Measurements from ENCODE around the gene CEP20.
"Not testable (repeated sequence)": the region's sequence is repeated elsewhere in the genome, so short reads cannot be mapped to it uniquely, and the experiment has no call there.

The CEP20 gene, protein sequence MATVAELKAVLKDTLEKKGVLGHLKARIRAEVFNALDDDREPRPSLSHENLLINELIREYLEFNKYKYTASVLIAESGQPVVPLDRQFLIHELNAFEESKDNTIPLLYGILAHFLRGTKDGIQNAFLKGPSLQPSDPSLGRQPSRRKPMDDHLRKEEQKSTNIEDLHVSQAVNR

GRCh38 chr16:15888072-15888976 is at the start of gene CEP20:
Gene CEP20, minus strand, starts transcription at chr16:15888603. Its CDS starts 18 bp downstream, at chr16:15888585.
- DNase-seq = peak; percentile 98

GRCh38 chr16:15936809-15937208 is 48.4 kb upstream of the CEP20 start:
- not testable (repeated sequence) for DNase-seq

- no peak for DNase-seq
Measured at GRCh38 chr16:15934991-15935390, 46.6 kb upstream of the CEP20 start.

GRCh38 chr16:15933781-15934180 is 45.4 kb upstream of the CEP20 start:
- no peak for DNase-seq

DNA sequence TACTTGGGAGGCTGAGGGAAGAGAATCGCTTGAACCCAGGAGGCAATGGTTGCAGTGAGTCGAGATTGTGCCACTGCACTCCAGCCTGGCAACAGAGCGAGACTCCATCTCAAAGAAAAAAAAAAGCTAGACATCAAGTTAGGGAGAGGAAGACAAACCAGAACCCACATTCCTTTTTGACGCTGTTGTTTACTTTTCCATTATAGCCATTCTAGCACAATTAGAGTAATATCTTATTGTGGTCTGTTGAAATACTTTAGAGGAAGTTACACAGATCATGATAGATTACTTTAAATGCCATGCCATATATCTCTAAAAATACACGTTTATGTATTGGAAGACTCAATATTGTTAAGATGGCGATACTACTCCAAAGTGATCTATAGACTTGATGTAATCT is 44.5 kb upstream of the CEP20 start:
- no peak for DNase-seq

DNA sequence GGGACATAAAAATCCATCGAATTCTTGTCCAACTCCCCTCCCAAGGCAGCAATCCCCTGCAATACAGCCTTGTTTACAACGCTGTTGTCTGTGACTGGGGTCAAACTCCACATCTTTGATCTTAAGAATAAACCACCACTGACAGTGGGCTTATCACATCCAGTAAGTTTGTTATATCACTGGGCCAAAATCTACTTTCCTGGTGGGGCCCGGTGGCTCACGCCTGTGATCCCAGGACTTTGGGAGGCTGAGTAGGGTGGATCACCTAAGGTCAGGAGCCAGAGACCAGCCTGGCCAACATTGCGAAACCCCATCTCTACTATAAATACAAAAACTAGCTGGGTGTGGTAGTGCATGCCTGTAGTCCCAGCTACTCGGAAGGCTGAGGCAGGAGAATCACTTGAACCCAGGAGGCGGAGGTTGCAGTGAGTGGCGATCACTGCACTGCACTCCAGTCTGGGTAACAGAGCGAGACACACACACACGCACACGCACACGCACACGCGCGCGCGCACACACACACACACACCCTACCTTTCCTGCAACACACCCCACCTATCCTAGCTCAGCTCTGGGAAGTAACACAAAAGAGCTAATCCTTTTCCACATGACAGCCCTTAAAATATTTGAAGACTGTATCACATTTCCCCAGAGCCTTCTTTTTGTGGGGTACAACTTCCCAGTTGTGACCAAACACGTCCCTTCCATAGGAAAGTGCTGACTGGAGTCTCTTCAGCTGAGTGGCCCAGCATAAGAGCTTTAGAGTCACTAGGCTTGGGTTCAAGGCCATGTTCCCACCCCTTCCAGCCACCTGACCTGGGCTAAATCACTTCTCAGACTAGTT is 40.1 kb upstream of the CEP20 start:
- DNase-seq = no peak

DNA sequence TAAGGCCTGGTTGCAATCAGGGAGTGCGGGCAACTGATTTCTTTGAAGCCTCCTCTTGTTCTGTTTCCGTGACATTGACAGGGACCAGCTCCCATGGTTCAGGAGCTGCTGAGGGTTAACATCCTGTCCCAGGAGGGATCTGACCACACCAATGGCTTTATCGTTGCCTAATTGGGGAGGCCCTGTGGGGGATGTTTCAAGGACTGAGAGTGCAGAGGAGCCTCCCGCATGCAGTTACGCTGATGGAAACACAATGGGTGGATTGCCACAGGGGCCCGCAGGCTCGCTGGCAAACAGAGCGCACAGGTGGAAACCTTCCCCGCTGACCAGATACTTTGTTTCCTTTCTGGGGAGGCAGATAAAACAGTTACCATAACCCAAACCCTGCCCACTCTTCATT is 37.2 kb upstream of the CEP20 start:
- DNase-seq = no peak

DNA sequence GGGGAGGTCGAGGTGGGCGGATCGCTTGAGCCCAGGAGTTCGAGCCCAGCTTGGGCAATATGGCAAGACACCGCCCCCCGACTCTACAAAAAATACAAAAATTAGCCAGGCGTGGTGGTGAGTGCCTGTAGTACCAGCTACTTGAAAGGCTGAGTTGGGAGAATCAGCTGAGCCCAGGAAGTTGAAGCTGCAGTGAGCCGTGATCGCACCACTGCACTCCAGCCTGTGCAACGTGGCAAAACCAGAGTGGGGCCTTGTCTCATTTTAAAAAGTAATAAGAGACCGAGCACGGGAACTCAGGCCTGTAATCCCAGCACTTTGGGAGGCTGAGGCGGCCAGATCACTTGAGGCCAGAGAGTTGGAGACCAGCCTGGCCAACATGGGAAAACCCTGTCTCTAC is 36.6 kb upstream of the CEP20 start:
- no peak for DNase-seq

DNA sequence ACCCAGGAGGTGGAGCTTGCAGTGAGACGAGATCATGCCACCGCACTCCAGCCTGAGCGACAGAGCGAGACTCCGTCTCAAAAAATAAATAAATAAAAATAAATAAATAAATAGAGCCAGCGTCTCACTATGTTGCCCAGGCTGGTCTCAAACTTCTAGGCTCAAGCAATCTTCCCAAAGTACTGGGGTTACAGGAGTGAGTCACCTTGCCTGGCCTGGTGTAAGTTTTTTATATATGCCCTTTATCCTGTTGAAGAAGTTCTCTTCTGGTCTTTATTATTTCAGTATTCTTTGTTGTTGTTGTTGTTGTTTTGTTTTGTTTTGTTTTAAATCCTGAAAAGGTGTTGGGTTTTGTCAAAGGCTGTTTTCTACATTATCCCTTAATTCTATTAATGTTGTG is 30.9 kb upstream of the CEP20 start:
- DNase-seq = no peak

GRCh38 chr16:15918314-15918713 is 29.9 kb upstream of the CEP20 start:
- DNase-seq = not testable (repeated sequence)

- DNase-seq = no peak
Measured at GRCh38 chr16:15916323-15916722, 27.9 kb upstream of the CEP20 start.

DNA sequence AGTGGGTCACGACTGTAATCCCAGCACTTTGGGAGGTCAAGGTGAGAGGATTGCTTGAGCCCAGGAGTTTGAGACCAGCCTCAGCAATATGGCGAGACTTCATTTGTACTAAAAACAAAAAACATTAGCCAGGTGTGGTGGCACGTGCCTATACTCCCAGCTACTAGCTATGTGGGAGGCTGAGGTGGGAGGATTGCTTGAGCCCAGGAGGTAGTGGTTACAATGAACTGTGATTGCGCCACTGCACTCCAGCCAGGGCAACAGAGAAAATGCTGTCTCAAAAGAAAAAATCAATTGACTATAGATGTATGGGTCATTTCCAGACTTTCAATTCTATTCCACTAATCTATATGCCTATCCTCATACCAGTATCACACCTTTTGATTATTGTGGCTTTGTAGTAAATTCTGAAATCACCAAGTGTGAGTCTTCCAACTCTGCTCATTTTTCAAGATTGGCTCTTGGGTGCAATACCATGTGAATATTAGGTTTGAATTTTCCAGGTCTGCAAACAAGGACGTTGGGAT is 27.2 kb upstream of the CEP20 start:
- no peak for DNase-seq

- DNase-seq = no peak
Measured at GRCh38 chr16:15913046-15913698, 24.8 kb upstream of the CEP20 start.

DNA sequence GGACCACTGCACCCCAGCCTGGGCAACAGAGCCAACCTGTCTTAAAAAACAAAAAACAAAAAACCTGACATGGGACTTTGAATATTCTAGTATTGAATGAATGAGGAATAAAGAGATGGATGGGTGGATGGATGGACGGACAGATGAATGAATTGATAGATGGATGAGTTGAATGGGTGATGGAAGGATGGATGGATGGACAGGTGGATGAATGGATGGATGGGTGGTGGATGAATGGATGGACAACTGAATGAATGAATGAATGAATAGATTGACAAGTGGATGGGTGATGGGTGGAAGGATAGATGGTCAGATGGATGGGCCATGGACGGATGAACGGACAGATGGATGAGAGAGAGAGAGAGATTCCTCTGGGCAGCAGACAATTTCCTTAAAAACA is 22.8 kb upstream of the CEP20 start:
- DNase-seq = no peak

DNA sequence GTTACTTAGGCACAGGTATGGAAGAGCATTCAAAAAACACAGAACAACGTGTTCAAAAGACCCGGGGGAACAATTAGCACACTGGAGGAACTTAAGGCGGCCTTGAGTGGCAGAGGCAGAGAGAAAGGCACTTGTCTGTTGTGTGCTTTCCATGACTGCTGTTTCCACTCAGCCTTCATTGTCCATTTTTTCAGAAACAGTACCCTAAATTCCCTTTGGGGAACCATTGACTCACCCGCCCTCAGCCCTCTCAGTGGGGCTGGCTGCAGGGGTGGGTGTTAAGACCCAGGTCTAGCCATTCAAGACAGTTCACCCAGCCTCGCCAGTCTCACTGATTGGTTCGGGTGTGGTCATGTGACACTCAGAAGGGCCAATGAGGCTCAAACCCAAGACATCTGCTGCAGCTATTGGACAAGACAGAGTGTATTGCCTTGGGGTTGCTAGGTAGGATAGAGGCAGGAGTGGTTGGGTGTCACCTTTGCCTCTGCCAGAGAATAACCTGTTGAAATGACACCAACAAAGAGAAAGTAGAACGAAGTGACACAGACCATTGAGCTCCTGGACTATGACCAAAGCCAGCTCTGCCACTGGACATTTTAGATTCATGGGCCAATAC is 19.6 kb upstream of the CEP20 start:
- DNase-seq = no peak

DNA sequence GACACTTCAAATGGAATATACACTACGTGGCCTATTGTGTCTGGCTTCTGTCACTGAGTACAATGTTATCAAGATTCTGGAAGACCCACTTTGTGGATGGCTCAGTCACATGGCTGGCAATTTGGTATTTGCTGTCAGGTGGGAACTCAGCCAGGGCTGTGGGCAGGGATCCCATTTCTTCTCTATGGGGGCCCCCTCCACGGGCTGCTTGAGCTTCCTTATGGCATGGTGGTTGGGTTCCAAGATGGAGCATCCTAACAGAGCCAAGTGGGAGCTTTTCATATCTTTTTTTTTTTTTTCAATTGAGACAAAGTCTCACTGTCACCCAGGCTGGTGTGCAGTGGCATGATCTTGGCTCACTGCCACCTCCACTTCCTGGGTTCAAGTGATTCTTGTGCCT is 18.0 kb upstream of the CEP20 start:
- DNase-seq = no peak

GRCh38 chr16:15903960-15904359 is 15.6 kb upstream of the CEP20 start:
- no peak for DNase-seq

DNA sequence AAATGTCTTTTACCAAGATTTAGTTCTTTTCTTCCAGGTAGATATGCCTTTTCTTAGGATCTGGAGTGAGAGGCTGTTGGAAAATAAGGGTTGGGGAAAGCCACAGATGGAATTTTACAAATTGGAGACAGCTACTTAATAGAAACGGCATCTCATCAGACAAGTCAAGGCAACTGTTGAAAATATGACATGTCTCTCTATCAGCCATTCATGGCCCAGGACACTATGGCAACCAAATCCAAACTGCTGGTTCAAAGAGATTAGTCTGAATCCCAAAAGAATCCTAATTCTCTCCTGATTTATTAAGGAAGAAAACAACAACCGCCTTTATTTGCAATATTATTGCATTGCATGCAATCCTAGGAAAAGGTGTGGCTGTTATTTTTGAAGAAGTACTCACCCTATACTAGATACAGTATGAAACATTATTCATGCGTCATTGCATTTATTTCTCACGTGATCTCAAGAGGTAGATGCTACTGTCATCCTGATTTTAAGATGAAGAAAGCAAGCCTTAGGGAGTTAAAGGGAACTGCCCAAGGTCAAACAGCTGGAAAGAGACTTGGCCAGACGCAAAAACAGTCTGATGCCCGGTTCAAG is 12.6 kb upstream of the CEP20 start:
- no peak for DNase-seq

- DNase-seq = no peak
Measured at GRCh38 chr16:15900357-15900756, 12.0 kb upstream of the CEP20 start.

DNA sequence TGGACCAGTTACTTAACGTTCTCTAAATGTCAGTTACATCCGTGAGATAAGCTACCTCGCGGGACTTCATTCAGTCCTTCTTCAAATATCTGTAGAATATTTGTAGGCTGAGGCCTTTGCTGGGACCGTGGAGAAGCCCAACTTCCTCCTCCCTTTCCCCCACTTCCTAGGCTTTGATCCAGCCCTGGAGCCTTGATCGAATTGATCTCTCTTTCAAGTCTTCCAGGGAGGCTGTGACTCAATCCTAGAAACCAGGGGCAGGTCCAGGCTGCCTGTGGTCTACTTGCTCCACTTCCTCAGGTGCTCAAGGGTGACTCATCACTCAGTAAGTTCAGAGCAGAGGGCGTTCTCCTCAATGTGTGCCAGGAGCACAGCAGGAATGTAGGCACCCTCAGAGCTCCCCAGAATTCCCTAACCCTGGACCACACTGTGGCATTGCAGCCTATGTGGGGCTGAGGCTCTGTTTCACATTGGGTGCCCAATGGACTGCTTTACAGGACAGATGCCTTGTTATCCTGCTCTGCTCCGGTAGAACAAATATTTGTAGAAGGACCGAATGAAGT is 11.2 kb upstream of the CEP20 start:
- no peak for DNase-seq

DNA sequence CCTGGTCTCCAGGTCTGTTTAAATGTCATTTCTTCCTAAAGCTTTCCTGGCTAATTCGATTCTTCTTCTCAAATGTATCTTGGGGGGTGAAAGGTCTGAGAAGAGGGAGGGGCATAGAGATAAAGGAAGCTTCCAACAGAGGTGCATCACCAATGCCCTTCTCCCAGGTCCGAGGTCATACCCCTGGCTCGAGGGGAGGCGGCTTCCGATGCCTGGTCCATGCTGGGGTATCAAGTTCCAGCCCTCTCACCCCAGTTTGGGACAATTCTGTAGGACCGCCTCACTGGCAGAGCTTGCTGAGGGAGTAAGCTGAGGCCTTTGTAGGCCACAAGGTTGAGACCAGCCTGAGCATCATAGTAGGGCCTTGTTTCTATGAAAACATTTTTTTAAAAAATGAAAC is 10.3 kb upstream of the CEP20 start:
- no peak for DNase-seq

DNA sequence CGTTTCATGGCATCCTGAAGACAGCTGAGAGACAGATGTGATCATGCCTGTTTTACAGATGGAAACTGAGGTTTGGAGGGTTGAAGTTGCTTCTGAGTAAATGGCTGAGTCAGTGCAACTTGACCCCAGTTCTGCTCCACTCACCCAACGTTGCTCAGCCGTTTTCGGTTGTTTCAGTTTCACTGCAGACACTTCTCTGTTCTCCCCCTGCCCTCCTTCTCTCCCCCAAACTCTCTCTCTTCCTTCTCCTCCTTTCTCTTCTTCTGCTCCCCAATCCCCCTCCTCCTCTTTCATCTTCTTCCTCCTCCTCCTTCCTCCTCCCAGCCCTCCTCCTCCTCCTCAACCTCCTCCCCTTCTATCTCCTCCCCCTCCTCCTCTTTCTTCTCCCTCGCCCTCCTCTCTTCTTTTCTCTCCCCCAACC is 9.4 kb upstream of the CEP20 start:
- no peak for DNase-seq

All from activated T-cell treated with anti-CD3 and anti-CD28 coated beads, Interleukin-2, amount 50 U/mL, for 1 hour (primary cell).